ENCODE data around the gene RBM48. TPM values are rescaled to one million over a fixed set of nuclear protein-coding genes. Genes with fewer than 3 reads are reported as not detected.
"Not testable (repeated sequence)": the region's sequence is repeated elsewhere in the genome, so short reads cannot be mapped to it uniquely, and the experiment has no call there.

The RBM48 gene
- polyA plus RNA-seq (2012; ENCODE audit: insufficient read depth, insufficient read length): 12.8 TPM

DNA sequence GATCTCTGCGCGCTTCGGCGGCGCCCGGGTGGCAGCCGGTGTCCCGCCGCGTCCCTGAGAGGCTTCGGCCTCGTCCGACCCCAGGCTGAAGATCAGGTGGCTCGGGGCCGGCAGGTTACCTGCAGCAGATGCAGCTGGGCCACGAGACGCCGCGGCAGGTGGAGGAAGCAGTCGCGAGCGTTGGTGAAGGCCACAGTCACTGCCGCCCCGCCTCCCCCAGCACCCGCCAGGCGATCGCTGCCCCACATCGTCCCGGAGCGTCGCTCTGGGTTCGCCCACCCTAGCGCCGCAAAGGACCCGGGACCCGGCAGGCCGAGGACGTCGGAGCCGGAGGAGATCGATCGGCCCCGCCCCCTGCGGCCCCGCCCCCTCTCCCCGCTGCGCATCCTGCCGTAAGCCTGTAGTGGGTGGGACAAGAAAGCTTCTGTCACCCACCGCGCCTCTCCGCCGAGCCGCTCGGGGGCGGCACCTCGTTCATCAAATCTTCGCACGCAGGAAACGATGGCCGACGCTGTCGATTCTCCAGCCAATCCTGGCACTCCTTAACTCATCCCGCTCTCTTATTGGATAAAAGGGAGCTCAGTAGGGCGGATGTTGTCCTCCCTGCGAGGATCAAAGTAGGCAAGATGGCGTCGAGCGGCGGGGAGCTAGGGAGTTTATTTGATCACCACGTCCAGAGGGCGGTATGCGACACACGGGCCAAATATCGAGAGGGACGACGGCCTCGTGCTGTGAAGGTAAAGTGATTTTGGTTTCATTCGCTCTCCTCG lies at the start of gene RBM48, which contains the start of gene PEX1:
Gene RBM48, plus strand, starts transcription at position 608 of the 770 bp plus-strand sequence. Its CDS starts 19 bp downstream, at position 627.
Gene PEX1, minus strand, starts transcription at position 333 of the 770 bp plus-strand sequence. Its CDS starts 85 bp downstream, at position 248.
- peak within 1 kb of the TSS; percentile 79 for H3K4me3 ChIP-seq (ENCODE audit: low read length)
- DNase-seq (ENCODE audit: low read depth, low spot score): peak; percentile 99

DNA sequence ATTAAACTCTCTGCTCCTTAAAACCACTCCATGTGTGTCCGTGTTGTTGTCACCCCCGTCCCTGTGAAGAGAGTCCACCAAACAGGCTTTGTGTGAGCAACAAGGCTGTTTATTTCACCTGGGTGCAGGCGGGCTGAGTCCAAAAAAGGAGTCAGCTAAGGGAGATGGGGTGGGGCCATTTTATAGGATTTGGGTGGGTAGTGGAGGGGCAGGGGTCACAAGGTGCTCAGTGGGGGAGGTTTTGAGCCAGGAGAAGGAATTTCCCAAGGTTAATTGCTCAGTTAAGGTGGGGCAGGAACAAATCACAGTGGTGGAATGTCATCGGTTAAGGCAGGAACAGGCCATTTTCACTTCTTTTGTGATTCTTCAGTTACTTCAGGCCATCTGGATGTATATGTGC lies 49.4 kb upstream of the RBM48 start:
- DNase-seq (ENCODE audit: low read depth, low spot score); H3K4me3 ChIP-seq (ENCODE audit: low read length): not testable (repeated sequence)

DNA sequence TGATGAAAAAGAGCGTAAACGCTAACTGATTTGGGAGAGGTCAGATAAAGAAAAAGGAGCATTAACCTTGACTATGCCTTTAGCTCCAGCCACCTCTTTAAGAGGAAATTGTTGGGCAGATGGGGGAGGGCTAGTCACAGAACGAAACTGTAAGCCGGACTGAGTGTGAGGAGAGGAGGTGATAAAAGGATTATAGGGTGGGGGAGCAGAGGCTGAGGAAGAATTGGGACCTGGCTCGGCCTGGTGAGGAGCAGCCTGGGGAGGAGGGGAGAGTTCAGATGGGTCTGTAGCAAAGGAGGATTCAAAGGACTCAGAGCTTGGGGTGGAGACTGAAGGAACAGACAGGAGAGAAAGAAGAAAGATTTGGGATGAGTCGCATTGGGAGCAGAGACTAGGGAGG lies 45.0 kb upstream of the RBM48 start:
- not testable (repeated sequence) for DNase-seq (ENCODE audit: low read depth, low spot score); H3K4me3 ChIP-seq (ENCODE audit: low read length)

DNA sequence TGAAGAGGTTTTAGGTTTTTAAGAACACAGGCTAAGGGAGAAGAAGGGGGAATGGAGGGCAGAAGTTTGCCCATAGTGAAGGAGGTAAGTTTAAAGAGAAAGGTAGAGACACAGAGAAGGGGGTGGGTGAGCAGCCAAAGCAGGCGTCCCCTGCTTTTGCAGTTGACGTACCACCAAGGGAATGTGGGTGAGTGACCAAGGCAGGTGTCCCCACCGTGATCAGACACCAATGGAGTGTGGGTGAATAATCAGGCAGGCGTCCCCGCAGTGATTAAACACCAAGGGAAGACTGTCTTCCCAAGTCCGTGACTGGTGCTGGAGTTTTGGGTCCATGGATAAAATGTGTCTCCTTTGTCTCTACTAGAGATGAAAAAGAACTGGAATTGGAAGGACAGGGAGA lies 44.4 kb upstream of the RBM48 start:
- DNase-seq (ENCODE audit: low read depth, low spot score); H3K4me3 ChIP-seq (ENCODE audit: low read length): not testable (repeated sequence)

DNA sequence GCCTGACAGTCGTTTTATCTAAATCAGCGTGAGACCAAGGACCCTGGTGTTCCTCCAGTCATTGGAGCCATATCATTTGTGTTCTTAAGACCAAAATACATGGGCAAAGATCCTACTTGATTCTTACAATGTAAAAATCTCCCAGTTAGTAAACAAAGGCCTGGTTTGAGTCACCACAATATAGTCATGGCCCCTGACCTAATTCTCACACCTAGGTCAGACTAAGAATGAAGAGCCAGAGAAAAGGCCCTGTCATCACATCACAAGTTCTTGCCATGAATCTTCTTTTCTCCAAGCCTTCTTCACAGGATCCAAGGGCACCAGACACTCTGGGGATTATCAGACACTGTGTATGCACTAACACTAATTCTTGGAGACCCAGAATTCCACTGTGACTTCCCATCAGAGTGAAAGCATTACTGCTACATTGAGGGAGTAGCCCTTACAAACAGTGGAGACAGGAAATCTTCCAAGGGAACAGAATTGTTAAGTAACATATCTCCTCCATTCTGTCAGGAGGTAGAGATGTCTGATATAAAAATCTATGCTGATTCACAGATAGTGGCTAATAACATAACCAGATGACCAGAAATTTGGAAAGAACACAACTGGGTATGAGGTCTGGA lies 43.2 kb upstream of the RBM48 start:
- no peak overlapping the region for H3K4me3 ChIP-seq (ENCODE audit: low read length)
- DNase-seq (ENCODE audit: low read depth, low spot score): no peak

DNA sequence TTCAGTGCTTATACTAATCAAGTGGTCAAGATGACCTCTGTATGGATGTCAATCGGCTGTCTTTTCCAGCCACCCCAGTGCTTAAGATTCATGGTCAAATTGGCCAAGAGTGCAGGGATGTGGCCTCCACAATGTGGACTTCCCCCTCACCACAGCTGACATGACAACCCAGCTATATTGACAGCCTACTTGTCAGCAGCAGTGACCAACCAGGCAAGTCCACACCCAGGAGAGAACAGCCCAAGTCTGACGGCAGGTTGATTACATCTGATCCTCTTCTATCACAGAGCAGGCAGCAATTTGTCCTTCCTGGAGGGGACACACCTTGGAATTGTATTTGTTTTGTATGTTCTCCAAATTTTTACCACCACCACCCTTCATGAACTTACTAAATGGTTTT lies 42.6 kb upstream of the RBM48 start:
- no peak for DNase-seq (ENCODE audit: low read depth, low spot score)
- H3K4me3 ChIP-seq (ENCODE audit: low read length): no peak overlapping the region

DNA sequence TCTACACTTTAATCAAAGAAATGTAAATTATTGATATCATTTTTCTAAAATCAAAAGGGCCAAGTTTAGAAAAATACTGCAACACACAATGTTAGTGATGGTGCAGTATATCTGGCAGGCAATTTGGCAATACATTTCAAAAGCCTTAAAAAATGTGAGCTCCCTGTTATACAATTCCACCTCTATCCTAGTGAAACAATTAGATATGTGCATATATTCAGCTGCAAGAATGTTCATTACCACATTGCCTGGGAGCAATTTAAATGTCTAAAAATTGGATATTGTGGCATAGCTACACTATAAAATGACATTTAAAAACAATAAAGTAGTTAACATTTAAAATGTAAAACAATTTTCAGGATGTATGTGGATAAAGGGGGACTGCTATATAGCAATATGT lies 40.8 kb upstream of the RBM48 start:
- no peak for DNase-seq (ENCODE audit: low read depth, low spot score)
- H3K4me3 ChIP-seq (ENCODE audit: low read length): no peak overlapping the region

DNA sequence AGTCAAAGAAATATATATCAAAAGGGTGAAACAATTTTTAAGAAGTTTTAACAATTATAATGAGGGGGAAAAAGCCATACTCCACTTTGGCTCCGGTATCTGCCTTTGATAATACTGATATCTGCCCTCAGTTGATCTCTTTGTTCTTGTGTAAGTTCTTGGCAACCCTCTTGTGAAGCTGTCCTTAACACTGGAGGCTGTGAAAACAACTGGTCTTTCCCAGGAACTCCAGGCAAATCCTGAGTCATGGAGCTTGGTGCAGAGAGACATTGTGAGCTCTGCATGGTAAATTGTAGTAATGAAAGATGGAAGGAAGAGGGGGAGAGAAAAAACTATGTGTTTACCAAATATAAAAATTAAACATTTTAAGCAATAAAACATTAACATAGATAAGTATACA lies 39.0 kb upstream of the RBM48 start:
- DNase-seq (ENCODE audit: low read depth, low spot score): no peak
- no peak overlapping the region for H3K4me3 ChIP-seq (ENCODE audit: low read length)

DNA sequence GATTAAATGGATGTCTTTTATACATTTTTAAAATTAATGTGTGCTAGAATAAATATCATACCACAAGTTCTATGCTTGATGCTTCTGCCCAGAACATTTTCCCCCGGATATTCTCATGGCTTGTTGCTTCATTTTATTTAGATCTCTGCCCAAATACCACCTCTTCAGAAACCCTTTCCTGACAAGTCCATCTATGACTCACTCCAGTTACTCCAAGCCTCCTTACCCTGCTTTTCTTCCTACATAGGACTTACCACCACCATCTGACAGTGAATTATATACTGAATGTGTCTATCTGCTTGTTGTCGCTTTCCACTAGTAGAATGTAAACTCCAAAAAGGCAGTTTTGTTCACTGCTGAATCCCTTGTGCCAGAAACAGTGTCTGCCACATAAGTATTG lies 31.7 kb upstream of the RBM48 start:
- DNase-seq (ENCODE audit: low read depth, low spot score): no peak
- H3K4me3 ChIP-seq (ENCODE audit: low read length): no peak overlapping the region

DNA sequence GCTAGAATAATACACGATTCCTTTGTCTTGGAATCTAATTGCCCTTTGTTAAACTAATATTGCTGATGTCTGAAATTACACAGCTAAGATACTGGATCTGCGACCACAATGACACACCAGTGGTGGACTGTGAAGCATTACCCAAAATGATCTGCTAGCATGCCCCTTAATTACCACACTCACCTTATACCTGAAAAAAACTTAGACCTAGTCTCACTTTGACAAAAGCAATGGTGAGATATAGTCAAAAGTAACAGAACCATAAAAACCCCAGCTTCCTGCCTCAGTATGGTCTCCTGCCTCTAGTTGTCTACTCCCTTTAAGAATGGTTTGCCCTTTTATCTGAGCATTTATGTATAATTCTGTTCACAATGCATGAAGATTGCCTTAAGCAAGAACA lies 30.0 kb upstream of the RBM48 start:
- peak; percentile 12 for DNase-seq (ENCODE audit: low read depth, low spot score)

DNA sequence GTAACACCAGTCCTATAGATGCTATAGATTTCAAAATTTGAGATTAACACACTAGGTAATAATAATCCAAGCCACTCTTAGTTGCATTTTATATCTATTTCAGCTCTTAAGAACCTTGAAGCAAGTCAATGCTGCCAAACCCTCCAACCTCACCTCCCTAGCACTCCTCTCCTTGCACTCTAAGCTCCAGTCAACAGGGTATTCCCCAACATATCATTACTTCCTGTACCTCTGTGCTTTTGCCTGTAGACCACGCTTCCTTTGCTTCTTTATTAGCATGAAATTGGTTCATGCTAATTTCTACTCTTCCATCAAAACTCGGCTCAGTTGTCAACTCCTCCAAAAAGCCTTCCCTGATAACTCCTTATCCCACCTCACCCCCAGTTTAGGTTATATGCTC lies 24.8 kb upstream of the RBM48 start:
- no peak overlapping the region for H3K4me3 ChIP-seq (ENCODE audit: low read length)
- no peak for DNase-seq (ENCODE audit: low read depth, low spot score)

More for the DNA sequence above, 30.0 kb upstream of the RBM48 start:
- H3K4me3 ChIP-seq (ENCODE audit: low read length): no peak overlapping the region

DNA sequence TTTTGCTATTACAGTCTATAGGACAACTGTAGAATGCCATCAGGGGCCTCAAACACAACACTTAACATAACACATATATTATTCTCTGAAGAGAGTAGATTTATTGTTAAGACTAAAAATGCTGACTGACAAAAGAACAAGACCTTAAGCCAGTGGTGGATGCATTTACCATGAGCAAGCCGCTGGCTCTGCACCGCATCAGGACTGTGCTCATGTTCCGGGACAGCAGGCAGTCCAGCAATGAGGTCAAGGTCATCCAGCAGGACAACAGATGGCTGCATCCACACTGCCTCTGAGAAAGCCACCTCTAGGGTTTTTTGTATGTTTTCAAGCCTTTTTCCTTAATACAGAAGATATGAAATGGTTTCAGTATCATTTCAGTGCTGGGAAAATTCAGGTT lies 24.0 kb upstream of the RBM48 start:
- no peak overlapping the region for H3K4me3 ChIP-seq (ENCODE audit: low read length)
- DNase-seq (ENCODE audit: low read depth, low spot score): no peak

DNA sequence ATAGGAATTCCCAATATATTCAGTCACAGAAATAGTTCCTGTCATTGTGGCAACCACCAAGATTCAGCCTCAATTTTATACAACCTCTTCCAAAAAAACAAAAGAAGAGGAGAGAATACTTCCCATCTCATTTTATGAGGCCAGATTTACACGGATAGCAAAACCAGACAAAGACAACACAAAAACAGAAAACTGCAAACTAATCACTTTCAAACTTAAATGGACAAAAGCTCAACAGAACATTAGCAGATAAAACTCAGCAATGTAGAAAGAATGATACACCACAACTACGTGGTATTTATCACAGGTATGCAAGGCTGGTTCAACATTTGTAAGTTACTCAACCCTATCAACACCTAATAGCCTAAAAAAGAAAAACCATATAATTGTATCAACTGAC lies 22.2 kb upstream of the RBM48 start:
- no peak overlapping the region for H3K4me3 ChIP-seq (ENCODE audit: low read length)
- no peak for DNase-seq (ENCODE audit: low read depth, low spot score)

DNA sequence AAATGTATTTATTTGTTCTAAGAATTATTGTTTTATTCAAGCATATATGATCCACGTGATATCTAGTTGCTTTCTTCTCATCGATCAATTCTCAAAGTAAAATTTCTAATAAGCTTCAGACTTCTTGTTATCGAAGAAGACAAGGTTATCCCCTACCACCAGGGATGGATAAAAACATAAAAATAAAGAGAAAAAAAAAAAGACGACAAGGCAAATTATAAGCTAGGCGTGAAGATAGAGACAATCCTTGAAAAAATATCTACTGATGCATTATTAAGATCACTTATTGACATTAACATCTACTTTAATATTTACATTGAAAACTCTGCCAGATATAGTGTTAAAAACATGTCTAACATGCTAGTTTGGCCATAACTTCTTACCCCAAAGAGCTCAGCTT lies 19.6 kb upstream of the RBM48 start:
- no peak overlapping the region for H3K4me3 ChIP-seq (ENCODE audit: low read length)
- no peak for DNase-seq (ENCODE audit: low read depth, low spot score)

DNA sequence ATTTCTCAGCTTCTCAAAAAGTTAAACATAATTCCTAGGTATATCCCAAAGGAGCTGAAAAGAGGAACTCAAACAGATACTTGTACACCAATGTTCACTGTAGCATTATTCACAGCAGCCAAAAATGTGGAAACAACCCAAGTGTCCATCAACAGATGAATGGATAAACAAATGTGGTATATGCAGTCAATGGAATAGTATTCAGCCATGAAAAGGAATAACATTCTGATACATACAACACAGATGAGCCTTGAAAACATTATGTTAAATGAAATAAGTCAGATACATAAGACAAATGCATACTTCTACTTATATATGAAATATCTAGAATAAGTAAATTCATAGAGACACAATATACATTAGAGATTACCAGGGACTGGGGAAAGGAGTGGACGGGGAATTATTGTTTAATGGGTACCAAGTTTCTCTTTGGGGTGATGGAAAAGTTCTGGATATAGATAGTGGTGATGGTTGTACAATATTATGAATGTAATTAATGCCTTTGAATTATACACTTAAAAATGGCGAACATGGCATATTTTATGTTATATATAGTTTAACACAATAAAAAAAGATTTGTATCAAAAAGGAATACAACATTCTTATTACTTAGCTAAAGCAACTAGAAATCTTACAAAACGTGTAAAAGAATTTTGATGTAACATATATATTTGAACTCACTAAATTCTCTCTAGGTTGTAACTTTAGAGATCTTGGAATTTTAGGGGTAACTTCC lies 15.3 kb upstream of the RBM48 start:
- no peak overlapping the region for H3K4me3 ChIP-seq (ENCODE audit: low read length)
- no peak for DNase-seq (ENCODE audit: low read depth, low spot score)

DNA sequence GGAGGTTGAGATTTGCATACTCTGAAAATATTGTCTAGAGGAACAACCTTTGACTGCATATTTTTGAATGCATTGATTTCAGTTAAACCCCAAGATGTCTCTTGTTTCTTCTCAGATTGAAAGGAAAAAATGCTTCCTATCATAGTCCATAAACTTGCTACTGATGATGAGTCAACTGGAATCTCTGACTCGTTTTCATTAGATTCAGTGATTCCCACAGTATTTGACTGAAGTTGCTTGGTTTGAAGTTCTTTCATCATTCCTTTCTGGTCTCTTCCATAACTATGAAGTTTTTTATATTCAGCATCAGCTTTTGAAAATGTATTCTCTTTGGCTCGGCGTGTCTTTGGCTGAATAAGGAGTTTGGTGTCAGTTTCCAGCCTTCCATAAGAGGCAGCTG lies 11.0 kb upstream of the RBM48 start:
- no peak overlapping the region for H3K4me3 ChIP-seq (ENCODE audit: low read length)
- no peak for DNase-seq (ENCODE audit: low read depth, low spot score)

DNA sequence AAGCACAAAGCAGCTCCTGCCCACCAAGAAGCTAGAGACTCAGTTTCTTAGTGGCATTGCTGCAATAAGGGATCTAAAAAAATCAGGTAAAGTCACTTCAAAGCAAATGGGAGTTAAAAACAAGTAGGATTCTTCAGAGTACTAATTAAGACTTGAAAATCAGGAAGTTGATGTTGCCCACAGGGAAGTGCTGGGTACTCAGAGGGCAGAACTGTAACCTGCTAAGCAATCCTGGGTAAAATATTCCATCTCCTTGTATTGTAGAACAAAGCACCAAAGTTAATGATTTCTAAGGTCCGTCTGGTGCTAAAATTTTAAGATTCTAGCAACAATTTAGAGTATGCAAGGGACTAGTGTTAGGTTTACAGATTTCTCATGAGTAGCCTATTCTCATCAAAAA lies 8.6 kb upstream of the RBM48 start:
- H3K4me3 ChIP-seq (ENCODE audit: low read length): no peak overlapping the region
- no peak for DNase-seq (ENCODE audit: low read depth, low spot score)

DNA sequence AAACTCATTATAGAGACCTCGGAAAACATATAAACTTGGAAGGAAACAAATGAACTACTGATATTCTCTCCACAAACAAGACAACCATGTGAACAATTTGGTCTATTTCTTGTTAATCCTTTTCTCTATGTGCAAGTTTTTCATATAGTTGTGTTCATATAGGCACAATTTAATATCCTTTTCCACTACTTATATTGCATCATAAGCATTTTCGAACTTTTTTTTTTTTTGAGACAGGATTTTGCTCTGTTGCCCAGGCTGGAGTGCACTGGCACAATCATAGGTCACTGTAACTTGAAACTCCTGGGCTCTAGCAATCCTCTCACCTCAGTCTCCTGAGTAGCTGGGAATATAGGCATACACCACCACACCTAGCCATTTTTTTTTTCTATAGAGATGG lies 5.5 kb upstream of the RBM48 start:
- DNase-seq (ENCODE audit: low read depth, low spot score): no peak
- no peak overlapping the region for H3K4me3 ChIP-seq (ENCODE audit: low read length)

DNA sequence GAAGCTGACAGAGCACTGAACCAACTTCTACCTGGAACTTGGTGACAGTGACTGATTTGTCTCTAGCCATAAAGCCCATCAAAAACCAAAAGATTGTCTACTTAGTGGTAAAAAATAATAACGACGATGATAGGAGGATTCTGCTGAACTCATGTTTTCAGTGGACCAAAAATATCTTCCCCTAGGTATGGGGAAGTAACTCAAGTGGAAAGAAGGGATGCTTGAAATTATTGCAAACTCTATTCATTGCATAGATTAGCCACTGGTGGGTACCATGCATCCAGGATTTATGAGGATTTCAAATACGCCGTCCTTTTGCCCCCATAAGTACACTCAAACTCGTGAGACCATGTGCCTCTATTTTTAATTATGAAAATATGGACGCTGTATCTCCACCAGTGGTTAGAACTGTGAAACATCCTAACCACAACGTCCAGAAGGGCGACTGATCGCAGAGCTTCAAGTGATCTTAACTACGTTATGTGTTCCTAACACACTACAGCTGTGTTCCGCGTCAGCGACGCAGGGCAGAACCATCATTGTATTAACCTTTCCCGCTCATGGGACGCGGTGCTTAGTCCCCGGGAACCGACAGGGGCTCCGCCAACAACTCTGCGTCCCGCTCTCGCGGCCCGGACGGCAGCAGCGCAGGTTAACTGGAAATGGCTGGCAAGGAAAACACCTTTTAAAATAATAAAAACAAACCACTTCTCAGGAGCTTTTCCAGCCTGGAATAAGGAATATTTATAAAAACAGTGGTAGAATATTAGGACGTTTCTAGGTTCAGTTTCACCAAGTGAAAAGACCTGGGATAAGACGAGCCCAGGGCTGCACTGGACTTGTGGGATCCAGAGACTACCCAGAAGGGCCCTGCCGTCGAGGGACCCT lies 1.1 kb upstream of the RBM48 start:
- DNase-seq (ENCODE audit: low read depth, low spot score): no peak
- peak overlapping the region; percentile 79 for H3K4me3 ChIP-seq (ENCODE audit: low read length)
